ENCODE results near the gene KRTAP7-1. TPM values are rescaled to one million over a fixed set of nuclear protein-coding genes. Genes with fewer than 3 reads are reported as not detected.

Gene KRTAP7-1
- total and polyA plus RNA-seq, 2 of the 8 experiments (the other 6 are each of a cell fraction or from before 2014, with no cell fraction given) = not detected

DNA sequence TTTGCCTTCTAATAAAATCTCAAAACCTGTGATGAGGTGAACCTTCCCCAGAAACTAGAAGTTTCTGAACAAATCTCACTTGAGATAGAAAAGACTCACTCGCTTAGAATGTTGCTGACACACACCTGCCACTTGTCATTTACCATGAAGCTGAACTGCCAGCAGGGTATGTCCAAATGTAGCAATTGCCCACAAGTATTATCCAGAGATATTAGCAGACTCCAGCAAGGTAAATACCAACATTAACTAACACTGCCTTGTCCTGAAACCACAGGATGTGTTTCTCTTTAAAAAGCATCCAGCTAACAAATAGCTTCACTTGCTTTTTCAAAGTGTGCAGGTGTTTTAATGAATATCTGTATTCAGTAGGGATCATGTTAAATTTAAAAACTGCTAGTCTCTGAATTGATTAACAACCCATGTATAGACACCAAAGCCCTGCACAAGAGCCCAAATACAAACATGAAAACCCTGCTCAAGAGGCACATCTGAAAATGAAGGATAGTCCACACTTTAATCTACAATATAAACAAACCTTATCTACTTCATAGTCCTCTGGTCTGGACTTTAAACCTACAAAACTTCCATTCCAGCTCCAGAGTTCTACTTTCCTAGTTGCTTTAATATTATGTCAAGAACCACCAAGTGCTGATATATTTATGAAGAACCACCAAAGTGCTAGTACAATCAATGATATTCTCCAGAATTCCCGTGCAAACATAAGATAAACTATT is 35.8 kb downstream of the KRTAP7-1 start:
- no peaks in the 10 kb centered on the region for H3K36me3 ChIP-seq (ENCODE audit: control insufficient read depth in 2 of 4, insufficient read depth in 4 of 4, low read length in 3 of 4)
- no peak overlapping the region for H3K18ac ChIP-seq (ENCODE audit: extremely low read depth, low read length)
- no peak overlapping the region for H3K4me3 ChIP-seq (ENCODE audit: extremely low read depth in 1 of 4, insufficient read depth in 2 of 4, low read depth in 3 of 4, low read length in 4 of 4)
- H4K20me1 ChIP-seq (replicated peaks in 1 of 2; ENCODE audit: control insufficient read depth in 1 of 2, insufficient read depth in 2 of 2, low read length in 2 of 2) = no peaks in the 10 kb centered on the region
- WGBS, 2 experiments (ENCODE audit: extremely low coverage in 1 of 2, insufficient coverage in 1 of 2, insufficient read length in 1 of 2, insufficient replicate concordance in 2 of 2, low coverage in 1 of 2, low lambda C conversion rate in 2 of 2, missing lambda C conversion rate in 1 of 2) = 66% methylated on average over 2 of the region's 2 CpGs; no CpG with 5 or more reads in 1 of the 2 experiments
- no peaks in the 10 kb centered on the region for H3K79me2 ChIP-seq (ENCODE audit: control insufficient read depth in 1 of 2, insufficient read depth in 2 of 2, low read length in 2 of 2)
- no peaks in the 10 kb centered on the region for H3K9me3 ChIP-seq (ENCODE audit: insufficient read depth in 2 of 2, low read depth in 1 of 2, low read length in 1 of 2)
- no peak overlapping the region for H3K14ac ChIP-seq (ENCODE audit: insufficient read length)
- no peak overlapping the region for H2AFZ ChIP-seq (ENCODE audit: low read length)
- no peak overlapping the region for H2BK20ac ChIP-seq (ENCODE audit: low read length)
- no peak overlapping the region for H2BK120ac ChIP-seq (replicated peaks; ENCODE audit: low read depth, low read length)
- no peaks in the 10 kb centered on the region for H3K79me1 ChIP-seq (ENCODE audit: low read depth, low read length)
- H3K4me1 ChIP-seq (replicated peaks in 1 of 4; ENCODE audit: control insufficient read depth in 3 of 4, insufficient read depth in 4 of 4, low read length in 3 of 4) = no peaks in the 10 kb centered on the region
- no peaks in the 10 kb centered on the region for H3K23me2 ChIP-seq (ENCODE audit: low read depth, low read length)
- DNase-seq (ENCODE audit: low read depth in 1 of 2, low spot score in 2 of 2) = no peak
- no peak overlapping the region for H3K23ac ChIP-seq (ENCODE audit: insufficient read length)
- POLR2A ChIA-PET (ENCODE audit: partially characterized antibody) = interaction anchor here (1.0 kb wide), 1 partner anchor 225 kb away, joined by 3 read pairs; no protein-coding TSS in a partner anchor
- no peak overlapping the region for H2BK5ac ChIP-seq (ENCODE audit: low read depth, low read length)
- H4K91ac ChIP-seq (replicated peaks; ENCODE audit: insufficient read length, low read length) = no peak overlapping the region
- H3K27ac ChIP-seq (ENCODE audit: low read depth, low read length) = no peak overlapping the region
- no peak overlapping the region for H3K4me2 ChIP-seq (ENCODE audit: insufficient read depth in 1 of 2, low read depth in 2 of 2, low read length in 2 of 2)
- H3K27me3 ChIP-seq (replicated peaks in 1 of 4; ENCODE audit: control insufficient read depth in 3 of 4, extremely low read depth in 1 of 4, insufficient read depth in 3 of 4, low read length in 3 of 4) = no peaks in the 10 kb centered on the region
- no peak overlapping the region for H4K8ac ChIP-seq (ENCODE audit: extremely low read depth, insufficient read depth, low read length)
- no peak overlapping the region for H2BK12ac ChIP-seq (ENCODE audit: low read depth, low read length)
- H3K56ac ChIP-seq (replicated peaks; ENCODE audit: insufficient read length, low read depth, low read length) = no peak overlapping the region
- CTCF ChIA-PET (ENCODE audit: partially characterized antibody) = interaction anchor here (1.0 to 1.6 kb wide), 2 partner anchors 13 to 40 kb away, joined by 5 read pairs; no protein-coding TSS in a partner anchor
- no peak for TF ChIP-seq SIRT6 (IDR thresholded peaks at IDR 0.05; ENCODE audit: low read length)
- no peak for TF ChIP-seq POLR2AphosphoS5 (IDR thresholded peaks at IDR 0.05; ENCODE audit: low read depth, low read length)
- TF ChIP-seq SUZ12 (IDR thresholded peaks at IDR 0.05; ENCODE audit: low read length) = no peak
- no peak for TF ChIP-seq RBBP5 (IDR thresholded peaks at IDR 0.05; ENCODE audit: borderline replicate concordance, low read depth, low read length)
- no peak for TF ChIP-seq GTF2F1 (IDR thresholded peaks at IDR 0.05; ENCODE audit: borderline replicate concordance, low read depth, low read length)
- TF ChIP-seq RAD21 (IDR thresholded peaks at IDR 0.05 in 1 of 2, conservative IDR thresholded peaks at IDR 0.05 in 1 of 2; ENCODE audit: low read depth in 2 of 2, low read length in 2 of 2) = no peak
- no peak for TF ChIP-seq EGR1 (IDR thresholded peaks at IDR 0.05; ENCODE audit: borderline replicate concordance, low read depth, low read length)
- no peak for TF ChIP-seq JUN (IDR thresholded peaks at IDR 0.05; ENCODE audit: low read depth, low read length)
- no peak for TF ChIP-seq RXRA (IDR thresholded peaks at IDR 0.05; ENCODE audit: insufficient read depth, low read depth, low read length)
- no peak for TF ChIP-seq CBX5 (IDR thresholded peaks at IDR 0.05; ENCODE audit: low read depth, low read length)
- TF ChIP-seq CEBPB (IDR thresholded peaks at IDR 0.05; ENCODE audit: low read depth, low read length) = no peak
- TF ChIP-seq PHF8 (conservative IDR thresholded peaks at IDR 0.05; ENCODE audit: low read depth, low read length) = no peak
- H4K5ac ChIP-seq (ENCODE audit: insufficient read length, low read depth, low read length) = no peak overlapping the region
- no peak overlapping the region for H3K9ac ChIP-seq (replicated peaks in 1 of 4; ENCODE audit: extremely low read depth in 1 of 4, low read depth in 3 of 4, low read length in 3 of 4)
- H2AK5ac ChIP-seq (ENCODE audit: low read depth, low read length) = no peak overlapping the region
- FAIRE-seq = no peak
- H2BK15ac ChIP-seq (ENCODE audit: low read length) = no peak overlapping the region
- H3K4ac ChIP-seq (replicated peaks; ENCODE audit: insufficient read length, low read depth, low read length) = no peak overlapping the region
